ENCODE measurements around the gene ALDH4A1. TPM values are rescaled to one million over a fixed set of nuclear protein-coding genes. Genes with fewer than 3 reads are reported as not detected.

The ALDH4A1 gene
- total RNA-seq, 4 donors from 2014 or later = 19.9 to 24.8 (median 22.5) TPM

DNA sequence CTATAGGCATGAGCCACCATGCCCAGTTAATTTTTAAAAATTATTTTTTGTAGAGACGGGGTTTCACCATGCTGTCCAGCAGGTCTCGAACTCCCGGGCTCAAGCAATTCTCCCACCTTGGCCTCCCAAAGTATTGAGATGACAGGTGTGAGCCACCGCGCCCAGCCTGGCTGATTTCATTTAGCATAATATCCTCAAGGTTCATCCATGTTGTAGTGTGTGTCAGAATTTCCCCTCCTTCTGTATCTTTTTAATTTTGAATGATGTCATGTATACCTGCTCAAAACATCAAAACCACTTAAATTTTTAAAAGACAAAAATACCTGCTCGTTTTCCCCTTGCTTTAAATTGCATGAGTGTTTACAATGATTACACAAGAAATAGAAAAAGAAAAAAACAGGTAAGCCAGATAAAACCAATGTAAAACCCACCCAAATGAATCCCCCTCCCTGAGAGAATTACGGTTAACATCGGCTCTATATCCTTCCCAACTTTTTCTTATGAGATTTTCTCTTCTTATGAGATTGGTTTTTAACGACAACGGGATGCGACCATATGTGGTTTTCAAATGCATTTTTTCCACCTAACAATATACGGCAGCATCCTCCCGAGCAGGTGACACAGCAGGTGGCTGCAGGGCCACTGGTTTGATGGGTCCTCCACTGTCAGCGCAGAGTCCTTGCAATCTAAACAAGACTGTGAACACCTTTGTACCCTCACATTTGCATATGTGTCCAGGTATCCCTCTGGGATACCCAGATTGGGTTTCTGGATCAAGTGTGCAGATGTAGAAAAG is 32.0 kb upstream of the ALDH4A1 start:
- H3K4me1 ChIP-seq = peaks cover 0 to 66% (median 25%) of the 10 kb centered on the region in 3 donors
- no peak overlapping the region for H3K4me3 ChIP-seq
- TF ChIP-seq, protein P1, sequence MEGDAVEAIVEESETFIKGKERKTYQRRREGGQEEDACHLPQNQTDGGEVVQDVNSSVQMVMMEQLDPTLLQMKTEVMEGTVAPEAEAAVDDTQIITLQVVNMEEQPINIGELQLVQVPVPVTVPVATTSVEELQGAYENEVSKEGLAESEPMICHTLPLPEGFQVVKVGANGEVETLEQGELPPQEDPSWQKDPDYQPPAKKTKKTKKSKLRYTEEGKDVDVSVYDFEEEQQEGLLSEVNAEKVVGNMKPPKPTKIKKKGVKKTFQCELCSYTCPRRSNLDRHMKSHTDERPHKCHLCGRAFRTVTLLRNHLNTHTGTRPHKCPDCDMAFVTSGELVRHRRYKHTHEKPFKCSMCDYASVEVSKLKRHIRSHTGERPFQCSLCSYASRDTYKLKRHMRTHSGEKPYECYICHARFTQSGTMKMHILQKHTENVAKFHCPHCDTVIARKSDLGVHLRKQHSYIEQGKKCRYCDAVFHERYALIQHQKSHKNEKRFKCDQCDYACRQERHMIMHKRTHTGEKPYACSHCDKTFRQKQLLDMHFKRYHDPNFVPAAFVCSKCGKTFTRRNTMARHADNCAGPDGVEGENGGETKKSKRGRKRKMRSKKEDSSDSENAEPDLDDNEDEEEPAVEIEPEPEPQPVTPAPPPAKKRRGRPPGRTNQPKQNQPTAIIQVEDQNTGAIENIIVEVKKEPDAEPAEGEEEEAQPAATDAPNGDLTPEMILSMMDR (IDR thresholded peaks at IDR 0.05) = no peak
- TF ChIP-seq EP300 (IDR thresholded peaks at IDR 0.05) (no peak), POLR2A (IDR thresholded peaks at IDR 0.05) (no peak), POLR2AphosphoS5 (IDR thresholded peaks at IDR 0.05) (no peak)
- H3K36me3 ChIP-seq = no peaks in the 10 kb centered on the region
- no peak for ATAC-seq
- no peaks in the 10 kb centered on the region for H3K27me3 ChIP-seq
- H3K9me3 ChIP-seq = no peaks in the 10 kb centered on the region
- H3K27ac ChIP-seq = no peak overlapping the region
- WGBS, 2 donors (ENCODE audit: low coverage in 1 of 2) = 71 to 91% methylated on average over 9 to 13 of the region's 14 CpGs

DNA sequence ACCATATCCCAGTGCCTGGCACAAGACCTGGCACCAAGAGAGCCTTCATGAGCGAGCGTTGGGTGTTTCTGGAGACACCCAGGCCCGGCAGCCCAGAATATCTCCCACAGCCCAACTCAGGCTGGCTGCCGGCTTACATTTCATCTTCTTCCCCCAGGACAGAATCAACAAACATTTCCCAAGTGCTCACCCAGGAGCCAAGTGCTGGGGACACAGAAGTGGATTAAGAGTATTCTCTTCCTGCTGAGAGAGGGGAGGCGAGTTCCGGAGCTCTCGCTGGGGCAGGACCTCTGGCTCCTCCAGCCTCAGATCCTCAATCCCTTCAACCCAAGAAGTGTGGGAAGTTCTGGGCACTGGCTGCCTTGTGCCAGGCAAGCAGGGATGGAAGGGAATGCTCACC is 30.5 kb upstream of the ALDH4A1 start:
- Histone ChIP-seq H3K36me3 (no peaks in the 10 kb centered on the region), H3K9me3 (no peaks in the 10 kb centered on the region), H3K27me3 (no peaks in the 10 kb centered on the region), H3K27ac (peak overlapping the region in 1 of 4 donors; percentile 44), H3K4me3 (no peak overlapping the region), H3K4me1 (peaks cover 0 to 65% (median 23%) of the 10 kb centered on the region in 3 donors)
- ATAC-seq = no peak
- TF ChIP-seq, protein P1 (IDR thresholded peaks at IDR 0.05) = no peak
- TF ChIP-seq POLR2A (IDR thresholded peaks at IDR 0.05) (no peak), EP300 (IDR thresholded peaks at IDR 0.05) (no peak), POLR2AphosphoS5 (IDR thresholded peaks at IDR 0.05) (no peak)
- 50% methylated on average over 3 of the region's 7 CpGs; no CpG with 5 or more reads in 1 of the 2 donors for WGBS, 2 donors (ENCODE audit: low coverage in 1 of 2)

DNA sequence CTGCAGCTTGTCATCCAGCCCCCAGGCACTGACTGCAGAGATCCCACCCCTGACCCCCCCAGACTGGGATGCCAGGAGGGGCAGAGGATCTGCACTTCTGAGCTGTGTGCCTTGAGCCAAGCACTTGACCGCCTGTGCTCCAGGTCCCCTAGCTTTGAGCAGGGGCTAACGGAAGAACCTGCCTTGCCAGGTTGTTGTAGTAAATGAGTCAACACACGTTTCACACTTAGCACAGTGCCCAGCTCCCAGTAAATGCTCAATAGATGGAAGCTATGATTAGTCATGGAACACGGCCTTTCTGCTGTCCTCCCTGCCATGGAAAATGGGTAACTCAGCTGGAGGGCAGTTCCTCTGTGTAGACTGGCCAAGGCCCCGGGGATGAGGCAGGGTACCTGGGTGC is 30.0 kb upstream of the ALDH4A1 start:
- WGBS, 2 donors (ENCODE audit: low coverage in 1 of 2) = no CpG with 5 or more reads among the region's 5 CpGs
- ATAC-seq = no peak
- no peak overlapping the region for H3K4me3 ChIP-seq

DNA sequence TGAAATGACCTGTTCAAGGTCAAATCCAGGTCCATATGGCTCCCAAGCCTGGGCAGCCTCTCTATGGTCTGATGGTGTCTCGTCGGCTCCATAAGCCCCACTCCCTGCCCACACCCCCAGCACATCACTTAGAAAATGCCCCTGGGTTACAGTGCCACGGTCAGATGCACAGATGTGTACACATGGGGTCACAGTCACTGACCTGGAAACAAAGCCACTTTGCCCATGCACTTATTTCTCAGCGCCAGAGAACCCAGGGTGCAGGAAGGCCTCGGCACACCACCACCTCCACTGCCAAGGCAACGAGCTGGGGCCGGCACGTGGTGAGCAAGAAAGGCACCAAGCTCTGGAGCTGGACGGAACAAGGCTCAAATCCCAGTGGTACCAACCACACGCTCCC is 29.4 kb upstream of the ALDH4A1 start:
- H3K27ac ChIP-seq = no peak overlapping the region
- peaks cover 0 to 65% (median 30%) of the 10 kb centered on the region in 3 donors for H3K4me1 ChIP-seq
- ATAC-seq = no peak
- H3K36me3 ChIP-seq = no peaks in the 10 kb centered on the region
- TF ChIP-seq POLR2A (IDR thresholded peaks at IDR 0.05) (no peak), POLR2AphosphoS5 (IDR thresholded peaks at IDR 0.05) (no peak), EP300 (IDR thresholded peaks at IDR 0.05) (no peak)
- TF ChIP-seq, protein P1 (IDR thresholded peaks at IDR 0.05) = no peak
- H3K9me3 ChIP-seq = no peaks in the 10 kb centered on the region
- no peak overlapping the region for H3K4me3 ChIP-seq
- WGBS, 2 donors (ENCODE audit: low coverage in 1 of 2) = 60% methylated on average over 7 of the region's 10 CpGs; no CpG with 5 or more reads in 1 of the 2 donors
- no peaks in the 10 kb centered on the region for H3K27me3 ChIP-seq

More for the DNA sequence above, 30.0 kb upstream of the ALDH4A1 start:
- Histone ChIP-seq H3K27ac (peak overlapping the region in 1 of 4 donors; percentile 44), H3K9me3 (no peaks in the 10 kb centered on the region), H3K27me3 (no peaks in the 10 kb centered on the region), H3K4me1 (peaks cover 0 to 65% (median 27%) of the 10 kb centered on the region in 3 donors), H3K36me3 (no peaks in the 10 kb centered on the region)
- TF ChIP-seq EP300 (IDR thresholded peaks at IDR 0.05) (no peak), POLR2AphosphoS5 (IDR thresholded peaks at IDR 0.05) (no peak), POLR2A (IDR thresholded peaks at IDR 0.05) (no peak)
- TF ChIP-seq, protein P1 (IDR thresholded peaks at IDR 0.05) = no peak

DNA sequence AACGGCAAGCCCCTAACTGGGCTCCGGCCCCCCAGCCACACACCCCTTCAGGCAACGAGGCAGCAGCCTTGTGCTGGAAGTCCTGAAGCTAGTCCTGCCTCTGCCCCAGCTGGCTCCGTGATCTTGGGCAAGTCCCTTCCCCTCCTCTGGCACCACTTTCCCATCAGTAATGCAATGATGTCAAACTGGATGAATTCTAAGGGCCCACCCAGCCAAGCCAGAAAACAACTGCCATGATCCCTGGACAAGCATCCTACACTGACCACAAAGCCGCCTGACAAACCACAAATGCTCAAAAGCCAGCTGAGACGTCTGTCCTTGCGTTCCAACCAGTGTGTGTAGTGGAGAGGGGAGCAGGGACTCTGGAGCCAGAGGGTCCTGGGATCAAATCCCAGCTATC is 27.3 kb upstream of the ALDH4A1 start:
- Histone ChIP-seq H3K27ac (no peak overlapping the region), H3K4me1 (peaks cover 0 to 69% (median 30%) of the 10 kb centered on the region in 3 donors), H3K27me3 (no peaks in the 10 kb centered on the region), H3K36me3 (no peaks in the 10 kb centered on the region), H3K4me3 (no peak overlapping the region), H3K9me3 (no peaks in the 10 kb centered on the region)
- 50 to 70% methylated on average over 2 of the region's 7 CpGs for WGBS, 2 donors (ENCODE audit: low coverage in 1 of 2)
- no peak for ATAC-seq
- TF ChIP-seq, protein P1 (IDR thresholded peaks at IDR 0.05) = no peak
- TF ChIP-seq POLR2AphosphoS5 (IDR thresholded peaks at IDR 0.05) (no peak), EP300 (IDR thresholded peaks at IDR 0.05) (no peak), POLR2A (IDR thresholded peaks at IDR 0.05) (no peak)

Data from gastroesophageal sphincter (tissue), 4 donors.